ENCODE data around the gene FANK1. TPM values are rescaled to one million over a fixed set of nuclear protein-coding genes. Genes with fewer than 3 reads are reported as not detected.
A peak's percentile ranks its signal among the peaks of the same experiment; 100 is the strongest.
"Not testable (repeated sequence)": the region's sequence is repeated elsewhere in the genome, so short reads cannot be mapped to it uniquely, and the experiment has no call there.

The FANK1 gene
- polyA plus RNA-seq, 1 donor = 0.56 TPM

GRCh38 chr10:126034586-126034985 is 138.2 kb downstream of the FANK1 start:
- no peak for DNase-seq

- no peak for DNase-seq
Observed at GRCh38 chr10:126036515-126036914, 140.2 kb downstream of the FANK1 start.

GRCh38 chr10:126037946-126038345 is 141.6 kb downstream of the FANK1 start:
- no peak for DNase-seq

GRCh38 chr10:126041117-126041516 is 144.8 kb downstream of the FANK1 start:
- DNase-seq = no peak

GRCh38 chr10:126041804-126042231 is 145.5 kb downstream of the FANK1 start:
- peak; percentile 77 for DNase-seq

GRCh38 chr10:126042354-126042753 is 146.0 kb downstream of the FANK1 start:
- no peak for DNase-seq

GRCh38 chr10:126042906-126043305 is 146.5 kb downstream of the FANK1 start:
- no peak for DNase-seq

GRCh38 chr10:126043389-126043788 is 147.0 kb downstream of the FANK1 start:
- DNase-seq = no peak

GRCh38 chr10:126045861-126046260 is 149.5 kb downstream of the FANK1 start:
- DNase-seq = no peak

GRCh38 chr10:126046831-126047230 is 150.5 kb downstream of the FANK1 start:
- no peak for DNase-seq

- not testable (repeated sequence) for DNase-seq
Observed at GRCh38 chr10:126047749-126048148, 151.4 kb downstream of the FANK1 start.

- DNase-seq = no peak
Observed at GRCh38 chr10:126049759-126050700, 153.7 kb downstream of the FANK1 start.

- no peak for DNase-seq
Observed at GRCh38 chr10:126052171-126052570, 155.8 kb downstream of the FANK1 start.

- no peak for DNase-seq
Observed at GRCh38 chr10:126054191-126054590, 157.8 kb downstream of the FANK1 start.

GRCh38 chr10:126057494-126057893 is 161.1 kb downstream of the FANK1 start:
- no peak for DNase-seq

- DNase-seq = no peak
Observed at GRCh38 chr10:126058104-126058503, 161.7 kb downstream of the FANK1 start.

- DNase-seq = no peak
Observed at GRCh38 chr10:126058507-126058906, 162.1 kb downstream of the FANK1 start.

Other genes with a start within 250 kb of the FANK1 start
- gene TEX36, start 213.4 kb upstream of the FANK1 start, polyA plus RNA-seq (ENCODE audit: insufficient read length) = not detected
- 17.4 TPM for gene EDRF1, start 176.9 kb upstream of the FANK1 start, polyA plus RNA-seq (ENCODE audit: insufficient read length)
- gene MMP21, start 120.7 kb upstream of the FANK1 start, polyA plus RNA-seq (ENCODE audit: insufficient read length) = 0.27 TPM
- 45.4 TPM for gene UROS, start 73.3 kb upstream of the FANK1 start, polyA plus RNA-seq (ENCODE audit: insufficient read length)
- 54.3 TPM for gene BCCIP, start 73.0 kb upstream of the FANK1 start, polyA plus RNA-seq (ENCODE audit: insufficient read length)
- gene DHX32, start 15.3 kb upstream of the FANK1 start, polyA plus RNA-seq (ENCODE audit: insufficient read length) = 19.1 TPM